ENCODE measurements around the gene OSBPL6.
A peak's percentile ranks its signal among the peaks of the same experiment; 100 is the strongest.

OSBPL6 gene

DNA sequence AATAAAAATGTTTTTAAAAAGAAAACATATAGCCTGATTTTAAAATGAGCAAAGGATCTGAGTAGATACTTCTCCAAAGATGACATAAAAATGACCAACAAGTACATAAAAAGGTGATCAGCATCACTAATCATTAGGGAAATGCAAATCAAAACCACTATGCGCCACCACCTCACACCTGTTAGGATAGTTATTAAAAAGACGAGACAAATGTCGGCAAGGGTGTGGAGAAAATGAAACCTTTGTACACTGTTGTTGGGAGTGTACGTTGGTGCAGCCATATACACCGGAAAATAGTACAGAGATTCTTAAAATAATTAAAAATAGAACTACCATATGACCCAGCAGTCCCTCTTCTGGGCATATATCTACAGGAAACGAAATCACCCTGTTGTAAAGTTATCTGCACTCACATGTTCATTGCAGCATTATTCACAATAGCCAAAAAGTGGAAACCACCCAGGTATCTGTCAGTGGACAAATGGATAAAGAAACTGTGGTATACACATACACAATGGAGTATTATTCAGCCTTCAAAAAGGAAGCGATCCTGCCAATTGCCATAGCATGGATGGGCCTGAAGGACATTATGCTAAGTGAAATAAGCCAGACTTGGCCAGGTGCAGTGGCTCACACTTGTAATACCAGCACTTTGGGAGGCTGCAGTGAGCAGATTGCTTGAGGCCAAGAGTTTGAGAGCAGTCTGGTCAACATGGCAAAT, 165.0 kb downstream of the OSBPL6 start:
- no peak for DNase-seq (ENCODE audit: low spot score)

- no peak for DNase-seq (ENCODE audit: low spot score)
Measured at GRCh38 chr2:178361588-178361987, 167.3 kb downstream of the OSBPL6 start.

DNA sequence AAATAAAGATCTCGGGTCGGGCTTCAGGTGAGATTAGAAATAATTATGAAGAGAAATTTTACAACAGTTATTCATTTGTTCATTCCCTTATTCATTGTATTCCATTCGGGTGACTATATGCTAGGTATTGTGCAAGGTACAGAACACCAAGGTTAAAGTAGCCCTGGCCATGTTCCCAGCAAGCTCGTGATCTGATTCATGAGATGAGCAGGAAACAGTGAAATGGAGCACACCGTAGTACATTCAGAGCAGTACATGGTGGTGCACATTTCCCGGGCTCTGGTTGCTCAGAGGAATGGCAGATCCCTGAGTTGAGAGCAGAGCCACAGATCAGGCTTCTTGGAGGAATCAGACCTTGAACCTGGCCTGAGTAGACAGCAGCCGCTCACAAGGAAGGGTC, 168.9 kb downstream of the OSBPL6 start:
- no peak for DNase-seq (ENCODE audit: low spot score)

GRCh38 chr2:178365116-178365515, 170.8 kb downstream of the OSBPL6 start:
- no peak for DNase-seq (ENCODE audit: low spot score)

- no peak for DNase-seq (ENCODE audit: low spot score)
Measured at GRCh38 chr2:178366412-178366811, 172.1 kb downstream of the OSBPL6 start.

- DNase-seq (ENCODE audit: low spot score) = no peak
Measured at GRCh38 chr2:178367344-178367743, 173.0 kb downstream of the OSBPL6 start.

DNA sequence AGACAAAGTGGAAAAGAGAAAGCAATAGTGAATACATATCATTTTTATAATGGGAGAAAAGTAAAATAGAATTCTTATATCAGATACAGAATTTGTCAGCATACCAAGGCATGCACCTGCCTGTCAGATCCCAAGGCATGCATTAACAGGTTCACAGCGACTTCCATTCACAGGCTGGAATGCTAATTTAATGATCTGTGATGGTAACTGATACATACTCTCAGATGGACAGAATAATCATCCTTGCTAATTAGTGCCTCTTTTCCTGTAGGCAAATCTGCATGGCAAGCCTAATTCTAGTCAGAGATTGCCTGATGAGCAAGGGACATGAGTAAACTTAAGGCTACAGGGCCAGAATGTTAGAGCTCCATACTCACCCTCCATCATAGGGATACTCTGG, 180.6 kb downstream of the OSBPL6 start:
- no peak for DNase-seq (ENCODE audit: low spot score)

DNA sequence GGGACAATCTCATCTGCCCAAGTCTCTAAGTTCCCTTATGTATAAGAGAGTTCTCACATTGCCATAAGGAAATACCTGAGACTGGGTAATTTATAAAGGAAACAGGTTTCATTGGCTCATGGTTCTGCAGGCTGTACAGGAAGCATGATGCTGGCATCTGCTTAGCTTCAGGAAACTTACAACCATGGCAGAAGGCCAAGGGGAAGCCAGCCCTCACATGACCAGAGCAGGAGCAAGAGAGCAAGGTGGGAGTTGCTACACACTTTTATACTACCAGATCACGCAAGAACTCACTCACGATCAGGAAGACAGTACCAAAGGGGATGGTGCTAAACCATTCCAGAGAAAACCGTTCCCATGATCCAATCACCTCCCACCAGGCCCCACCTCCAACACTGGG, 182.7 kb downstream of the OSBPL6 start:
- DNase-seq (ENCODE audit: low spot score) = no peak

DNA sequence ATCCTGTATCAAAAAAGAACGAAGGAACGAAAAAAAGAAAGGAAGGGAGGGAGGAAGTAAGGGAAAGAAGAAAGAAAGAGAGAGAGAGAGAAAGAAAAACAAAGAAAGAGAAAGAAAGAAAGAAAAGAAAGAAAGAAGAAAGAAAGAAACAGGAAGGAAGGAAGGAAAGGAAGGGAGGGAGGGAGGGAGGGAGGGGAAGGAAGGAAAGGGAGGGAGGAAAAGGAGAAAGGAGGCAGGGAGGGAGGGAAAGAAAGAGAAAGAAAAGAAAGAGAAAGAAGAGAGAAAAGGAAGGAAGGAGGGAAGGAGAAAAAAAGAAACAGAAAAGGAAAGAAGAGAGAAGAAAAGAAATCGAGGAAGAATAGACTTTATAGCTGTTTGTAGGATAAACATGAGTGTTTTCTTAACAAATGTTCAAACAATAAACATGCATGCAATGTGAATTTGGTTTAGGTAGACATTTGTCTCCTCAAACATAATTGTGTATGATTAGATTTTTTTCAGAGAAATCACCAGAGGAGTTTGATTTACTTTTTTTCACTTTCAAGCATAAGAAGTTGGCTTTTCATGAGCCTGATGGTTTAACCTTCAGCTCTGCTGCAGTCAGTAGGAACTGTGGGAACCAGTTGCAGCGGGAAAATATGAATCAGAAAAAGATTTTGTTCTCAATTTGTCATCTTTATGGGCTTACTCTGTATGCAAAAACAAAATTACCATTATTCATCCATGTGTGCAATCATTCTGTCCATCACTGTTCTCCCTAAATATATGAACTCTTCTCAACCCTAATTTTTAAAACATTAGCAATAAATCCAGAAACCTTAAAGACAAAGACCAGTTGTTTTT, 185.1 kb downstream of the OSBPL6 start:
- DNase-seq (ENCODE audit: low spot score) = no peak

GRCh38 chr2:178380763-178381162, 186.5 kb downstream of the OSBPL6 start:
- DNase-seq (ENCODE audit: low spot score) = no peak

GRCh38 chr2:178383718-178384117, 189.4 kb downstream of the OSBPL6 start:
- DNase-seq (ENCODE audit: low spot score) = no peak

- DNase-seq (ENCODE audit: low spot score) = no peak
Measured at GRCh38 chr2:178385595-178386148, 191.4 kb downstream of the OSBPL6 start.

DNA sequence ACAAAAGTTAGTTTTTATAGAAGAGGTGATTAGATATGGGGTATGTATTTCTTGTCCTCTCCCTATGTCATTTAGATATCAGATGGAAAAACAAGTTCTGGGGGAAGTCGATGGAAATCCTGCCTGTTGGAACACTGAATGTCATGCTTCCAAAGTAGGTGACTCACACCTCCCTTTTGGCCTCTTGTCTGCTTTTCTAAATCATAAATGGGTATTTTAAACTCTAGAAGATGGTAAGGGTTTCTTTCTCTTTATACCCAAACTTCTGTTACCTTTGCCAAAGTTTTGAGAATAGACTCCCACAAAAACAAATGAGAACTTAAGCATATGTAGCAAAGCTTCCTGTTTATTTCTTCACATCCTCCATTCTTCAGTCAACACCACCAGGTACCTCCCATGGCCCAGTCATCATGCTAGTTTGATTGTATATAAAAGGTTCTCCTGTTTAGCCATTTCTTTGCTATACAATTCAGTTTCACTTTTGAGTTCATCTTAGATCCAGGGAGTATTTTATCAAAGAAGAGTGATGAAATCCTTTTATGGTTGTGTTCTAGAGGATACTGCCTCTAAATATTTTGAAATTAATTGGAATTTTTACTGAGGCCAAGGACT, 192.8 kb downstream of the OSBPL6 start:
- DNase-seq (ENCODE audit: low spot score) = no peak

- no peak for DNase-seq (ENCODE audit: low spot score)
Measured at GRCh38 chr2:178388287-178388686, 194.0 kb downstream of the OSBPL6 start.

DNA sequence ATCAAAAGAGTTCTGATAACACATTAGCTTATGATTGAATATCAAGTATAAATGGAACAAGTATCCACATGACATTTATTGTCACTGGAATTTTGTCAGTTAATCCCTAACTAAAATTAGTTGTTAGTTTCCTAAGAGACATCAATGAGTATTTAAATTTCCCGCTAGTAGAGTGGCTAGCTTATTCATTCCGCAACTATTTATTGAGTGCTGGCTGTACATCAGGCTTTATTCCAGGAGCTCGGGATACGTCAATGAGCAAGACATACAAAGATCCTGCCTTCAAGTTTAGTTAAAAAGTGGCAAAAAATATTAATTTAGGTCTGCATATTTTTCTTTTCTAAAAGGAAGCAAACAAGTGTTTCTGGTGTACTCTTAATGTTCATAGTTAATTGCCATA, 197.4 kb downstream of the OSBPL6 start:
- DNase-seq (ENCODE audit: low spot score) = no peak

DNA sequence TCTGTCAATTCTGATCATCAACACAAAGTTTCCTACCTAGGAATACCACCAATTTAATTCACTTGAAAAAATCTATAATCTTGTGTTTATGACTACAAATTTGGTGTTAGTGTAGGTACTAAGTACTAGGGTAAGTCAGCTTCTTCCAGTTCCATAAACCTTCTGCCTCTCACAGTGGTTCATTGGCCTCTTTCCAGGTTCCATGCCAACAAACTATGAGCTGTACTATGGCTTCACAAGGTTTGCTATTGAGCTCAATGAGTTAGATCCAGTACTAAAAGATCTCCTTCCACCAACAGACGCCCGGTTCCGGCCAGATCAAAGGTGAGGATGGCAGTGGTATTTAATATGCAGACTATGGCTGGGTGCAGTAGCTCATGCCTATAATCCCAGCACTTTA, 197.9 kb downstream of the OSBPL6 start:
- no peak for DNase-seq (ENCODE audit: low spot score)

DNA sequence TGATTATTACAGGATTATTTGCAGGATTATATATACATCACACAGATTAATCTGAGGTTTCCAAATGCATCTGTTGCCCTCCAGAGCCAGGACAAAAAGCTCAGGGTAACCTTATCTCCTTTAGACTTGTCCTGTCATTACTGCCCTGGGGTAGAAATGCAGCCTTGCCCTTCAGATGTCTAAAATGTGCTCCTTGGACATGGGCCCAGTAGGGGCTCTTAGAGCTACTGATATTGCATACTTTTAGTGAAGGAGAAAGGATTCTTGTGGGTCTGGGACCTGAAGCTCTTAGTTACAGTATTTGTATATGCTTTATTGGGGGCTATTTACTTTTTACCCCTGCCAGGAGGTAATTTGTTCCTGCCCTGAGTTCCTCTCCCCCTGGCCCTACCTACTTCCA, 200.5 kb downstream of the OSBPL6 start:
- no peak for DNase-seq (ENCODE audit: low spot score)

DNA sequence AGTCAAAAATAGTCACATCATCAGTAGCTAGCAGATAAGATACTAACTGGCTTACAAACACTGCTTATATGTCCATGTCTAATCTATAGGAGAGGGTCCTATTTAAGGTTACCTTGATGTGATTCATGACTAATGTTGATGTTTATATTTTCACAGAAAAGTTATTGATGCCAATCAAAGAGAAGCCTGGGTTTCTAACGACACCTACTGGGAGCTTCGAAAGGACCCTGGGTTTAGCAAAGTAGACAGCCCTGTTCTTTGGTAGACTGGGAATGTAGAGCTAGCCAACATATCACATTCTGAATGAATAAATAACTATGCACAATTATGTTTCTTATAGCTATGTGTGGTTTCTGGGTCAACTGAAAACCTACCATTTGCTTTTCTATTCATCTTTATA, 201.0 kb downstream of the OSBPL6 start:
- no peak for DNase-seq (ENCODE audit: low spot score)

DNA sequence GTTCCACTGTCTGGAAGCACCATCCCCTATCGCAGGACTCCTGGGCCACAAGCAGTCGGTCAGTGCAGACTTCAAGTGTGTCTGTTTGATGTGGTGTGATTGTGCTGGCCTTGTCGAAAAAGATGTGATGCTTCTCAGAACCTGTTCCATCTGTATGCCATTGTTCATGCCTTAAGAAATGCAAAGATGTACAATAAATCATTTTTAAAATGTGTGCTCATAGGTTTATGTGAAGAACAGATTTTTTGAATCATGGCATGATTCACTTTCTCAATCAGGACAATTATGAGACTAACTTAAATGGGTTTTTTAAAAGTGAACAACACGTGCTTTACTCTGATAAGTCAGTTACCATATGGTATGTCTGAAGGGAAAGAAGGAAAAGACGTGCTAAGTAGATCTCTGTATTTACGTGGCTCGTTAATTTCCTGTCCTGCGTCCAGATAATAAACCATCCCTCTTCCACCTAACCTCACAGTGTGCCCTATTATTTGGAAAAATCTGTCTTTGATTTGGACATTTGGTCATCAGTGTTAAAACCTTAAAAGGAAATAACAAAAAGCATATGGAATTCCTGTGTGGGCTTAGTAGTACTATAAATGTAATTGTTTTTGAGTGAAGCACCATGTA, 201.7 kb downstream of the OSBPL6 start:
- DNase-seq (ENCODE audit: low spot score) = no peak

- peak; percentile 55 for DNase-seq (ENCODE audit: low spot score)
Measured at GRCh38 chr2:178397002-178397605, 202.8 kb downstream of the OSBPL6 start.

GRCh38 chr2:178401994-178402437, 207.7 kb downstream of the OSBPL6 start:
- DNase-seq (ENCODE audit: low spot score) = no peak
